Gastroesophageal sphincter (tissue), 3 donors: ENCODE results near the gene SH2D6.

Source experiments
- POLR2A ChIP-seq, 2 donors: fragments of 450-650 bp; IDR thresholded peaks; one replicate each; pipeline ENCODE4 v1.6.1; 2017; ENCODE audit warnings: antibody characterized with exemption in 2 of 2, mild to moderate bottlenecking in 2 of 2, moderate library complexity in 1 of 2
- POLR2AphosphoS5 ChIP-seq: sonication (generic); formaldehyde crosslinking; IDR thresholded peaks from one replicate; pipeline ENCODE4 v1.6.1; 2017; ENCODE audit warnings: antibody characterized with exemption
- TF ChIP-seq, protein P1 (sequence below), 4 experiments: fragments of 200-600 bp in 2 of 4; fragments of 450-650 bp in 2 of 4; sonication (generic) in 1 of 4; IDR thresholded peaks; one replicate each; pipeline ENCODE4 v1.5.1; 2017 to 2019; ENCODE audit warnings: antibody characterized with exemption in 4 of 4, mild to moderate bottlenecking in 2 of 4, moderate library complexity in 2 of 4

- TF ChIP-seq, protein P1, sequence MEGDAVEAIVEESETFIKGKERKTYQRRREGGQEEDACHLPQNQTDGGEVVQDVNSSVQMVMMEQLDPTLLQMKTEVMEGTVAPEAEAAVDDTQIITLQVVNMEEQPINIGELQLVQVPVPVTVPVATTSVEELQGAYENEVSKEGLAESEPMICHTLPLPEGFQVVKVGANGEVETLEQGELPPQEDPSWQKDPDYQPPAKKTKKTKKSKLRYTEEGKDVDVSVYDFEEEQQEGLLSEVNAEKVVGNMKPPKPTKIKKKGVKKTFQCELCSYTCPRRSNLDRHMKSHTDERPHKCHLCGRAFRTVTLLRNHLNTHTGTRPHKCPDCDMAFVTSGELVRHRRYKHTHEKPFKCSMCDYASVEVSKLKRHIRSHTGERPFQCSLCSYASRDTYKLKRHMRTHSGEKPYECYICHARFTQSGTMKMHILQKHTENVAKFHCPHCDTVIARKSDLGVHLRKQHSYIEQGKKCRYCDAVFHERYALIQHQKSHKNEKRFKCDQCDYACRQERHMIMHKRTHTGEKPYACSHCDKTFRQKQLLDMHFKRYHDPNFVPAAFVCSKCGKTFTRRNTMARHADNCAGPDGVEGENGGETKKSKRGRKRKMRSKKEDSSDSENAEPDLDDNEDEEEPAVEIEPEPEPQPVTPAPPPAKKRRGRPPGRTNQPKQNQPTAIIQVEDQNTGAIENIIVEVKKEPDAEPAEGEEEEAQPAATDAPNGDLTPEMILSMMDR (IDR thresholded peaks at IDR 0.05): no peak
- TF ChIP-seq POLR2AphosphoS5: no peak
- TF ChIP-seq POLR2A (IDR thresholded peaks at IDR 0.05): no peak
Observed at GRCh38 chr2:85430752-85431569, 12.4 kb downstream of the SH2D6 start.
